DMS114 treated with DMSO at 0.1 percent for 48 hours (cell line): Measurements from ENCODE around the gene RBBP5.

Experiments
- DNase-seq: peaks from one replicate; lab custom pipeline; 2025; ENCODE audit not compliant: unreplicated experiment; lab: John Stamatoyannopoulos, UW

Gene RBBP5

GRCh38 chr1:205075642-205076155, 46.1 kb downstream of the RBBP5 start:
- no peak for DNase-seq

- DNase-seq, result no peak
Observed at GRCh38 chr1:205074513-205074912, 47.3 kb downstream of the RBBP5 start.

GRCh38 chr1:205074084-205074483, 47.7 kb downstream of the RBBP5 start:
- DNase-seq, result no peak

GRCh38 chr1:205073511-205073910, 48.3 kb downstream of the RBBP5 start:
- DNase-seq, result no peak

- no peak for DNase-seq
Observed at GRCh38 chr1:205072881-205073280, 48.9 kb downstream of the RBBP5 start.

GRCh38 chr1:205072286-205072685, 49.5 kb downstream of the RBBP5 start:
- no peak for DNase-seq

GRCh38 chr1:205071801-205072200, 50.0 kb downstream of the RBBP5 start:
- no peak for DNase-seq

- no peak for DNase-seq
Observed at GRCh38 chr1:205071028-205071409, 50.8 kb downstream of the RBBP5 start.

- no peak for DNase-seq
Observed at GRCh38 chr1:205069371-205070125, 52.2 kb downstream of the RBBP5 start.

- no peak for DNase-seq
Observed at GRCh38 chr1:205068457-205069040, 53.2 kb downstream of the RBBP5 start.

GRCh38 chr1:205068001-205068400, 53.8 kb downstream of the RBBP5 start:
- DNase-seq, result no peak

GRCh38 chr1:205067031-205067430, 54.7 kb downstream of the RBBP5 start:
- DNase-seq, result no peak

GRCh38 chr1:205066141-205066818, 55.5 kb downstream of the RBBP5 start:
- no peak for DNase-seq

- DNase-seq, result no peak
Observed at GRCh38 chr1:205065666-205066065, 56.1 kb downstream of the RBBP5 start.

- no peak for DNase-seq
Observed at GRCh38 chr1:205064741-205065316, 56.9 kb downstream of the RBBP5 start.

- DNase-seq, result no peak
Observed at GRCh38 chr1:205064301-205064700, 57.5 kb downstream of the RBBP5 start.

GRCh38 chr1:205062895-205063294, 58.9 kb downstream of the RBBP5 start:
- DNase-seq, result no peak

- DNase-seq, result no peak
Observed at GRCh38 chr1:205062319-205062718, 59.5 kb downstream of the RBBP5 start.

- DNase-seq, result peak; percentile 44
Observed at GRCh38 chr1:205061665-205062069, 60.1 kb downstream of the RBBP5 start.

- no peak for DNase-seq
Observed at GRCh38 chr1:205061227-205061626, 60.6 kb downstream of the RBBP5 start.

GRCh38 chr1:205060746-205061145, 61.0 kb downstream of the RBBP5 start:
- no peak for DNase-seq

GRCh38 chr1:205059660-205060059, 62.1 kb downstream of the RBBP5 start:
- no peak for DNase-seq
